GM19397 (cell line): ENCODE results near the gene DSE.

ENCODE experiments used
- ATAC-seq: cut with Tn5 transposase; IDR thresholded peaks from one replicate; pipeline ENCODE4 v1.9.1; 2021; ENCODE audit warnings: mild to moderate bottlenecking, moderate library complexity; ENCODE audit not compliant: unreplicated experiment

The DSE gene

GRCh38 chr6:116386581-116387299 is 16.0 kb downstream of the DSE start:
- no peak for ATAC-seq

GRCh38 chr6:116387374-116387773 is 16.6 kb downstream of the DSE start:
- peak; percentile 49 for ATAC-seq

GRCh38 chr6:116388924-116389323 is 18.2 kb downstream of the DSE start:
- ATAC-seq: no peak

- ATAC-seq: no peak
Measured at GRCh38 chr6:116389357-116389756, 18.6 kb downstream of the DSE start.

GRCh38 chr6:116390581-116390980 is 19.8 kb downstream of the DSE start:
- peak; percentile 36 for ATAC-seq

GRCh38 chr6:116392132-116393013 is 21.6 kb downstream of the DSE start:
- no peak for ATAC-seq

- ATAC-seq: no peak
Measured at GRCh38 chr6:116393430-116393829, 22.7 kb downstream of the DSE start.

- no peak for ATAC-seq
Measured at GRCh38 chr6:116395647-116396046, 24.9 kb downstream of the DSE start.

- ATAC-seq: no peak
Measured at GRCh38 chr6:116396441-116396840, 25.7 kb downstream of the DSE start.

- no peak for ATAC-seq
Measured at GRCh38 chr6:116397914-116398313, 27.2 kb downstream of the DSE start.

GRCh38 chr6:116398316-116399010 is 27.7 kb downstream of the DSE start:
- no peak for ATAC-seq

GRCh38 chr6:116399287-116399686 is 28.5 kb downstream of the DSE start:
- ATAC-seq: no peak

GRCh38 chr6:116400328-116400727 is 29.6 kb downstream of the DSE start:
- ATAC-seq: no peak

GRCh38 chr6:116402108-116402937 is 31.6 kb downstream of the DSE start:
- ATAC-seq: no peak

GRCh38 chr6:116403205-116403604 is 32.5 kb downstream of the DSE start:
- ATAC-seq: no peak

GRCh38 chr6:116404696-116405095 is 33.9 kb downstream of the DSE start:
- no peak for ATAC-seq

GRCh38 chr6:116405138-116405537 is 34.4 kb downstream of the DSE start:
- peak; percentile 62 for ATAC-seq

- no peak for ATAC-seq
Measured at GRCh38 chr6:116405652-116406356, 35.1 kb downstream of the DSE start.

- ATAC-seq: no peak
Measured at GRCh38 chr6:116406678-116407345, 36.1 kb downstream of the DSE start.
